Measurements from ENCODE around the gene SPCS1.

The SPCS1 gene

GRCh38 chr3:52684184-52684583, 21.7 kb upstream of the SPCS1 start:
- DNase-seq (ENCODE audit: low read depth) = no peak
- peak overlapping the region; percentile 23 for H3K4me3 ChIP-seq (ENCODE audit: low read depth, low read length)

GRCh38 chr3:52685285-52685708, 20.6 kb upstream of the SPCS1 start:
- TF ChIP-seq CTCF (conservative IDR thresholded peaks at IDR 0.05; ENCODE audit: low read depth, low read length) = no peak
- no peak for DNase-seq (ENCODE audit: low read depth)
- peak overlapping the region; percentile 75 for H3K4me3 ChIP-seq (ENCODE audit: low read depth, low read length)

More at GRCh38 chr3:52684184-52684583, 21.7 kb upstream of the SPCS1 start:
- TF ChIP-seq CTCF (conservative IDR thresholded peaks at IDR 0.05; ENCODE audit: low read depth, low read length) = no peak

GRCh38 chr3:52685709-52686691, 19.9 kb upstream of the SPCS1 start, which contains the start of the genes GNL3 and PBRM1:
GNL3 (plus strand) TSS chr3:52686032; CDS start chr3:52686093, 61 bp downstream.
PBRM1 (minus strand) TSS chr3:52685913.
- no peak for TF ChIP-seq CTCF (conservative IDR thresholded peaks at IDR 0.05; ENCODE audit: low read depth, low read length)
- peak within 1 kb of the TSS; percentile 75 for H3K4me3 ChIP-seq (ENCODE audit: low read depth, low read length)
- peak; percentile 97 for DNase-seq (ENCODE audit: low read depth)

- no peak for DNase-seq (ENCODE audit: low read depth)
- H3K4me3 ChIP-seq (ENCODE audit: low read depth, low read length) = no peak overlapping the region
- TF ChIP-seq CTCF (conservative IDR thresholded peaks at IDR 0.05; ENCODE audit: low read depth, low read length) = no peak
Measured at GRCh38 chr3:52688266-52688665, 17.6 kb upstream of the SPCS1 start.

GRCh38 chr3:52689151-52689550, 16.8 kb upstream of the SPCS1 start:
- no peak overlapping the region for H3K4me3 ChIP-seq (ENCODE audit: low read depth, low read length)
- no peak for DNase-seq (ENCODE audit: low read depth)
- no peak for TF ChIP-seq CTCF (conservative IDR thresholded peaks at IDR 0.05; ENCODE audit: low read depth, low read length)

- no peak for TF ChIP-seq CTCF (conservative IDR thresholded peaks at IDR 0.05; ENCODE audit: low read depth, low read length)
- DNase-seq (ENCODE audit: low read depth) = no peak
- H3K4me3 ChIP-seq (ENCODE audit: low read depth, low read length) = no peak overlapping the region
Measured at GRCh38 chr3:52690560-52690959, 15.3 kb upstream of the SPCS1 start.

All from choroid plexus epithelial cell (primary cell).